Natural killer cell (primary cell): Measurements from ENCODE around the gene HYAL4. TPM values are rescaled to one million over a fixed set of nuclear protein-coding genes. Genes with fewer than 3 reads are reported as not detected.
"Not testable (repeated sequence)": the region's sequence is repeated elsewhere in the genome, so short reads cannot be mapped to it uniquely, and the experiment has no call there.

ENCODE experiments used
- ATAC-seq, 3 donors: fragments of 150-1000 bp in 2 of 3; fragments of 200-7000 bp in 1 of 3; cut with Tn5 transposase; 1 replicate in 1 of 3; 2 replicates in 2 of 3; pipeline ENCODE4 v1.10.0; 2021; ENCODE audit warnings: mild to moderate bottlenecking in 2 of 3, moderate library complexity in 2 of 3
- DNase-seq, 2 donors: peaks; one replicate each; pipeline versions ENCODE4 v3.0.0 to v3.0.0-alpha.2; 2013 to 2021; ENCODE audit warnings: mixed read lengths in 1 of 2
- H3K27ac ChIP-seq: one replicate; pipeline ENCODE4 v1.5.1; 2013; ENCODE audit warnings: mild to moderate bottlenecking, low read length
- H3K27me3 ChIP-seq: one replicate; pipeline ENCODE4 v1.6.1; 2013; ENCODE audit warnings: low read length; ENCODE audit not compliant: control insufficient read depth, insufficient read depth
- H3K36me3 ChIP-seq: one replicate; pipeline ENCODE4 v1.6.1; 2013; ENCODE audit warnings: low read length; ENCODE audit not compliant: control insufficient read depth, insufficient read depth
- H3K4me1 ChIP-seq: one replicate; pipeline ENCODE4 v1.6.1; 2013; ENCODE audit warnings: low read length; ENCODE audit not compliant: control insufficient read depth, insufficient read depth
- H3K4me3 ChIP-seq: one replicate; pipeline ENCODE4 v1.5.1; 2013; ENCODE audit warnings: low read length
- H3K9me3 ChIP-seq: one replicate; pipeline ENCODE4 v1.6.1; 2013; ENCODE audit warnings: low read length; ENCODE audit not compliant: control insufficient read depth, insufficient read depth
- H3K27ac Mint-ChIP-seq, 2 donors: one replicate each; pipeline ENCODE4 v1.8.0; 2022; ENCODE audit warnings: mild to moderate bottlenecking in 2 of 2, mixed read lengths in 2 of 2, moderate library complexity in 1 of 2
- H3K27me3 Mint-ChIP-seq, 2 donors: one replicate each; pipeline ENCODE4 v1.8.0; 2022; ENCODE audit warnings: low read depth in 2 of 2, mixed read lengths in 2 of 2
- H3K36me3 Mint-ChIP-seq: one replicate; pipeline ENCODE4 v1.8.0; 2022; ENCODE audit warnings: mixed read lengths
- H3K4me1 Mint-ChIP-seq, 2 donors: one replicate each; pipeline ENCODE4 v1.8.0; 2022; ENCODE audit warnings: mixed read lengths in 2 of 2
- H3K4me3 Mint-ChIP-seq: one replicate; pipeline ENCODE4 v1.8.0; 2022; ENCODE audit warnings: mild to moderate bottlenecking, moderate library complexity, mixed read lengths
- H3K9me3 Mint-ChIP-seq, 2 donors: one replicate each; pipeline ENCODE4 v1.8.0; 2022; ENCODE audit warnings: mixed read lengths in 2 of 2
- WGBS: methylation state at CpG from one replicate; pipeline ENCODE4 v1.1.7; 2013; ENCODE audit warnings: missing lambda C conversion rate; ENCODE audit not compliant: insufficient coverage; 5-methylcytosine and 5-hydroxymethylcytosine counted together
- intact Hi-C: fragments of 100-400 bp; cut with micrococcal nuclease; formaldehyde crosslinking; loops from one replicate; pipeline ENCODE4 v1.14.2; 2022
- total RNA-seq, 4 donors: library from RNA; stranded (reverse); fragments of 120-200 nt in 1 of 4; gene quantifications; one replicate each; pipeline versions ENCODE4 v1.2.3 to v1.2.4, GENCODE V29; 2013 to 2022
- TF ChIP-seq, protein P1 (sequence below): fragments of 200-600 bp; IDR thresholded peaks from one replicate; pipeline ENCODE4 v1.8.0; 2022; ENCODE audit warnings: antibody characterized with exemption

HYAL4 gene
- total RNA-seq, 3 donors from 2014 or later (not counting 1 experiment from before 2014, with no cell fraction given), result not detected

- no peaks in the 10 kb centered on the region for H3K27me3 ChIP-seq
- no peak overlapping the region for H3K27ac Mint-ChIP-seq
- no peak overlapping the region for H3K4me3 Mint-ChIP-seq
- H3K9me3 Mint-ChIP-seq, result no peaks in the 10 kb centered on the region
- DNase-seq, result no peak
- peaks cover 3 to 7% of the 10 kb centered on the region in 2 donors for H3K27me3 Mint-ChIP-seq
- no peaks in the 10 kb centered on the region for H3K4me1 ChIP-seq
- H3K9me3 ChIP-seq, result no peaks in the 10 kb centered on the region
- no peak overlapping the region for H3K4me3 ChIP-seq
- H3K4me1 Mint-ChIP-seq, result no peaks in the 10 kb centered on the region
- ATAC-seq, result no peak
- no peak overlapping the region for H3K27ac ChIP-seq
- H3K36me3 Mint-ChIP-seq, result no peaks in the 10 kb centered on the region
- TF ChIP-seq, protein P1, sequence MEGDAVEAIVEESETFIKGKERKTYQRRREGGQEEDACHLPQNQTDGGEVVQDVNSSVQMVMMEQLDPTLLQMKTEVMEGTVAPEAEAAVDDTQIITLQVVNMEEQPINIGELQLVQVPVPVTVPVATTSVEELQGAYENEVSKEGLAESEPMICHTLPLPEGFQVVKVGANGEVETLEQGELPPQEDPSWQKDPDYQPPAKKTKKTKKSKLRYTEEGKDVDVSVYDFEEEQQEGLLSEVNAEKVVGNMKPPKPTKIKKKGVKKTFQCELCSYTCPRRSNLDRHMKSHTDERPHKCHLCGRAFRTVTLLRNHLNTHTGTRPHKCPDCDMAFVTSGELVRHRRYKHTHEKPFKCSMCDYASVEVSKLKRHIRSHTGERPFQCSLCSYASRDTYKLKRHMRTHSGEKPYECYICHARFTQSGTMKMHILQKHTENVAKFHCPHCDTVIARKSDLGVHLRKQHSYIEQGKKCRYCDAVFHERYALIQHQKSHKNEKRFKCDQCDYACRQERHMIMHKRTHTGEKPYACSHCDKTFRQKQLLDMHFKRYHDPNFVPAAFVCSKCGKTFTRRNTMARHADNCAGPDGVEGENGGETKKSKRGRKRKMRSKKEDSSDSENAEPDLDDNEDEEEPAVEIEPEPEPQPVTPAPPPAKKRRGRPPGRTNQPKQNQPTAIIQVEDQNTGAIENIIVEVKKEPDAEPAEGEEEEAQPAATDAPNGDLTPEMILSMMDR, result no peak
- WGBS, result 48% methylated on average over 2 of the region's 3 CpGs
- intact Hi-C loops, result no loop called here
- no peaks in the 10 kb centered on the region for H3K36me3 ChIP-seq
Measured at GRCh38 chr7:123846217-123846891, 1.4 kb downstream of the HYAL4 start.

DNA sequence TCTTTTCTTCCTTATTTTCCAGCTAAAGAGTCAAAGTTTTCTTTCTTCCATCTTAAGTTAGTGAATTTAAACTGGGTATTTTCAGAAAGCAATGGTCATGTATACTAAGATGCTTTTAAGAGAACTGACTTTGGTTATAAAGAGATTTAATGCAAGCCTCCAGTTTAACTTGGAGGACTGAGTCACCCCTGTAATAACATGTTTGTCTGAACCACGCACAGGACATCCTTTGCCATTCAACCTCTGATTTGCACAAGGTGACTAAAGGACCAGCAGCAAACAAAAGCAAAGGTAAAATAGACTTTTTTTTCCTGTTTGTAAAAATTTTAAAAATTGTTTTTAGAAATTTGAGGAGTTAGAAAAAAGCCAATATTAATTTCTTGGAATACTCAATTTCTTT lies 2.9 kb downstream of the HYAL4 start:
- Mint-ChIP-seq H3K4me3 (no peak overlapping the region), H3K9me3 (peaks cover 0 to under 1% of the 10 kb centered on the region in 2 donors), H3K36me3 (no peaks in the 10 kb centered on the region), H3K4me1 (no peaks in the 10 kb centered on the region), H3K27ac (no peak overlapping the region), H3K27me3 (peaks cover 3 to 7% of the 10 kb centered on the region in 2 donors)
- intact Hi-C loops, result no loop called here
- Histone ChIP-seq H3K27ac (no peak overlapping the region), H3K36me3 (no peaks in the 10 kb centered on the region), H3K4me1 (no peaks in the 10 kb centered on the region), H3K27me3 (no peaks in the 10 kb centered on the region), H3K4me3 (no peak overlapping the region), H3K9me3 (no peaks in the 10 kb centered on the region)
- ATAC-seq (no peak), DNase-seq (no peak)
- WGBS, result 100% methylated on average over 1 of the region's 1 CpG
- TF ChIP-seq, protein P1, result no peak

GRCh38 chr7:123849855-123850254 lies 4.9 kb downstream of the HYAL4 start:
- Histone ChIP-seq H3K27ac (no peak overlapping the region), H3K4me3 (no peak overlapping the region), H3K9me3 (no peaks in the 10 kb centered on the region), H3K4me1 (no peaks in the 10 kb centered on the region), H3K36me3 (no peaks in the 10 kb centered on the region), H3K27me3 (no peaks in the 10 kb centered on the region)
- ATAC-seq, result no peak
- DNase-seq, result no peak
- Mint-ChIP-seq H3K4me3 (no peak overlapping the region), H3K27me3 (peaks cover 3 to 7% of the 10 kb centered on the region in 2 donors), H3K36me3 (no peaks in the 10 kb centered on the region), H3K27ac (no peak overlapping the region), H3K4me1 (no peaks in the 10 kb centered on the region), H3K9me3 (peaks cover 0 to 4% of the 10 kb centered on the region in 2 donors)
- intact Hi-C loops, result no loop called here
- TF ChIP-seq, protein P1, result no peak
- WGBS, result 79% methylated on average over 1 of the region's 1 CpG

DNA sequence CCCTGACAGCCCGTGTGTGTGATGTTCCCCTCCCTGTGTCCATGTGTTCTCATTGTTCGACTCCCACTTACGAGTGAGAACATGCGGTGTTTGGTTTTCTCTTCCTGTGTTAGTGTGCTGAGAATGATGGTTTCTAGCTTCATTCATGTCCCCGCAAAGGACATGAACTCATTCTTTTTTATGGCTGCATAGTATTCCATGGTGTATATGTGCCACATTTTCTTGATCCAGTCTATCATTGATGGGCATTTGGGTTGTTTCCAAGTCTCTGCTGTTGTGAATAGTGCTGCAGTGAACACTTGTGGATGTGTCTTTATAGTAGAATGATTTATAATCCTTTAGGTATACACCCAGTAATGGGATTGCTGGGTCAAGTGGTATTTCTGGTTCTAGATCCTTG lies 6.4 kb downstream of the HYAL4 start:
- H3K36me3 Mint-ChIP-seq, H3K9me3 ChIP-seq, H3K4me1 ChIP-seq, H3K27ac Mint-ChIP-seq, H3K27ac ChIP-seq, H3K27me3 Mint-ChIP-seq, H3K27me3 ChIP-seq, H3K4me1 Mint-ChIP-seq, H3K4me3 Mint-ChIP-seq, intact Hi-C loops, H3K36me3 ChIP-seq, ATAC-seq, H3K9me3 Mint-ChIP-seq, DNase-seq, H3K4me3 ChIP-seq: not testable (repeated sequence)
- WGBS, result 97% methylated on average over 4 of the region's 5 CpGs

- H3K36me3 ChIP-seq, H3K36me3 Mint-ChIP-seq, H3K9me3 ChIP-seq, H3K4me1 ChIP-seq, intact Hi-C loops, H3K4me1 Mint-ChIP-seq, H3K27me3 Mint-ChIP-seq, H3K27ac Mint-ChIP-seq, H3K9me3 Mint-ChIP-seq, H3K27ac ChIP-seq, DNase-seq, H3K4me3 Mint-ChIP-seq, H3K4me3 ChIP-seq, ATAC-seq, H3K27me3 ChIP-seq: not testable (repeated sequence)
- 75% methylated on average over 1 of the region's 2 CpGs for WGBS
Measured at GRCh38 chr7:123854291-123854690, 9.3 kb downstream of the HYAL4 start.

DNA sequence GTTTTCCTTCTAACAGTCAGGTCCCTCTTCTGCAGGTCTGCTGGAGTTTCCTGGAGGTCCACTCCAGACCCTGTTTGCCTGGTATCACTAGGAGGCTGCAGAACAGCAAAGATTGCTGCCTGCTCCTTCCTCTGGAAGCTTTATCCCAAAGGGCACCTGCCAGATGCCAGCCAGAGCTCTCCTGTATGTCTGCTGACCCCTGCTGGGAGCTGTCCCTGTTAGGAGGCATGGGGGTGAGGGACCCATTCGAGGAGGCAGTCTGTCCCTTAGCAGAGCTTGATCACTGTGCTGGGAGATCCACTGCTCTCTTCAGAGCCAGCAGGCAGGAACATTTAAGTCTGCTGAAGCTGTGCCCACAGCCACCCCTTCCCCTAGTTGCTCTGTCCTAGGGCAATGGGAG lies 11.5 kb downstream of the HYAL4 start:
- H3K27ac Mint-ChIP-seq, DNase-seq, intact Hi-C loops, ATAC-seq, H3K9me3 ChIP-seq, H3K4me1 Mint-ChIP-seq, H3K4me3 Mint-ChIP-seq, H3K4me3 ChIP-seq, H3K36me3 ChIP-seq, H3K9me3 Mint-ChIP-seq, H3K4me1 ChIP-seq, H3K27ac ChIP-seq, H3K36me3 Mint-ChIP-seq, H3K27me3 ChIP-seq: not testable (repeated sequence)
- H3K27me3 Mint-ChIP-seq, result peaks cover 7 to 12% of the 10 kb centered on the region in 2 donors
- 67% methylated on average over 1 of the region's 1 CpG for WGBS
